HG03159 (cell line): Measurements from ENCODE around the gene ANO8.
A peak's percentile ranks its signal among the peaks of the same experiment; 100 is the strongest.

Experiments used
- ATAC-seq: cut with Tn5 transposase; IDR thresholded peaks from one replicate; pipeline ENCODE4 v1.9.1; 2021; ENCODE audit warnings: mild to moderate bottlenecking, moderate library complexity; ENCODE audit not compliant: unreplicated experiment

ANO8 gene

GRCh38 chr19:17346109-17346671 is 11.5 kb upstream of the ANO8 start:
- no peak for ATAC-seq

GRCh38 chr19:17341845-17342244 is 7.2 kb upstream of the ANO8 start:
- ATAC-seq = no peak

- no peak for ATAC-seq
Measured at GRCh38 chr19:17341386-17341785, 6.7 kb upstream of the ANO8 start.

GRCh38 chr19:17340871-17341357 is 6.3 kb upstream of the ANO8 start:
- ATAC-seq = no peak

- no peak for ATAC-seq
Measured at GRCh38 chr19:17340302-17340870, 5.7 kb upstream of the ANO8 start.

GRCh38 chr19:17339088-17339741 is 4.6 kb upstream of the ANO8 start:
- ATAC-seq = no peak

GRCh38 chr19:17338433-17339078 is 3.9 kb upstream of the ANO8 start:
- no peak for ATAC-seq

- peak; percentile 7 for ATAC-seq
Measured at GRCh38 chr19:17337675-17338432, 3.2 kb upstream of the ANO8 start.

- ATAC-seq = peak; percentile 74
Measured at GRCh38 chr19:17336872-17337674, 2.4 kb upstream of the ANO8 start, which contains the start of gene GTPBP3. GTPBP3 (plus strand) TSS chr19:17337553; CDS start chr19:17337612, 59 bp downstream.

GRCh38 chr19:17335575-17335974 is 920 bp upstream of the ANO8 start:
- no peak for ATAC-seq

GRCh38 chr19:17333611-17334413 is 843 bp downstream of the ANO8 start:
- ATAC-seq = no peak

GRCh38 chr19:17332677-17333581 is 1.7 kb downstream of the ANO8 start:
- ATAC-seq = no peak

- no peak for ATAC-seq
Measured at GRCh38 chr19:17332360-17332676, 2.3 kb downstream of the ANO8 start.

GRCh38 chr19:17331045-17331558 is 3.6 kb downstream of the ANO8 start:
- no peak for ATAC-seq

GRCh38 chr19:17330262-17331044 is 4.2 kb downstream of the ANO8 start:
- ATAC-seq = no peak

GRCh38 chr19:17329366-17330261 is 5.0 kb downstream of the ANO8 start:
- ATAC-seq = no peak
